PC-3 (cell line): Measurements from ENCODE around the gene STRBP. TPM values are rescaled to one million over a fixed set of nuclear protein-coding genes. Genes with fewer than 3 reads are reported as not detected.

Source experiments
- ATAC-seq: fragments of 200-7000 bp; cut with Tn5 transposase; 2 replicates; pipeline ENCODE4 v1.9.1; 2020; ENCODE audit warnings: mild to moderate bottlenecking, moderate library complexity
- Bru-seq: library from RNA; stranded (reverse); fragments of 400-500 nt; gene quantifications from one replicate; lab custom pipeline; 2021; lab: Mats Ljungman, UMichigan
- BruChase-seq, 2 experiments: library from RNA; stranded (reverse); fragments of 400-500 nt; gene quantifications; one replicate each; lab custom pipeline; 2021; lab: Mats Ljungman, UMichigan
- BruUV-seq: library from RNA; stranded (reverse); fragments of 400-500 nt; replicated peaks from 2 replicates; lab custom pipeline; 2021; lab: Mats Ljungman, UMichigan
- CTCF ChIA-PET: fragments of 300-600 bp; sonication (Branson Sonifier 250); formaldehyde crosslinking; loops from one replicate; lab custom pipeline; 2022; ENCODE audit warnings: antibody characterized with exemption; lab: Charles Lee
- POLR2A ChIA-PET: fragments of 300-600 bp; sonication (Branson Sonifier 250); formaldehyde crosslinking; loops from one replicate; lab custom pipeline; 2022; ENCODE audit warnings: antibody characterized with exemption; ENCODE audit not compliant: unreplicated experiment; lab: Charles Lee
- DNase-seq: peaks from one replicate; pipeline ENCODE4 v3.0.0-alpha.2; 2015
- H2AFZ ChIP-seq: fragments of 300-600 bp; sonication (generic); 2 replicates; pipeline ENCODE4 v1.6.0; 2016; ENCODE audit warnings: antibody characterized with exemption, low read length
- H3F3A ChIP-seq: fragments of 300-600 bp; sonication (generic); one replicate; pipeline ENCODE4 v1.6.0; 2017; ENCODE audit warnings: antibody characterized with exemption, low read length, control low read depth, mild to moderate bottlenecking; ENCODE audit not compliant: unreplicated experiment
- H3K27ac ChIP-seq: fragments of 300-600 bp; sonication (generic); 2 replicates; pipeline ENCODE4 v1.5.1; 2016; ENCODE audit warnings: mild to moderate bottlenecking, low read length
- H3K27me3 ChIP-seq: fragments of 300-600 bp; sonication (generic); 2 replicates; pipeline ENCODE4 v1.6.1; 2016; ENCODE audit warnings: low read length, mixed read lengths
- H3K36me3 ChIP-seq: fragments of 300-600 bp; sonication (generic); 2 replicates; pipeline ENCODE4 v1.6.1; 2016; ENCODE audit warnings: low read depth, mixed run types, low read length, mixed read lengths
- H3K4me1 ChIP-seq: fragments of 300-600 bp; sonication (generic); 2 replicates; pipeline ENCODE4 v1.5.1; 2016; ENCODE audit warnings: low read length; ENCODE audit not compliant: insufficient read depth
- H3K4me2 ChIP-seq: fragments of 300-600 bp; sonication (generic); 2 replicates; pipeline ENCODE4 v1.6.0; 2016; ENCODE audit warnings: low read length
- H3K4me3 ChIP-seq: fragments of 300-600 bp; sonication (generic); 2 replicates; pipeline ENCODE4 v1.5.1; 2016; ENCODE audit warnings: mild to moderate bottlenecking, low read length, mixed read lengths
- H3K79me2 ChIP-seq: fragments of 300-600 bp; sonication (generic); 2 replicates; pipeline ENCODE4 v1.6.1; 2017; ENCODE audit warnings: low read length, mixed read lengths
- H3K9ac ChIP-seq: fragments of 300-600 bp; sonication (generic); 2 replicates; pipeline ENCODE4 v1.6.0; 2016; ENCODE audit warnings: mild to moderate bottlenecking, low read length
- H3K9me2 ChIP-seq: fragments of 300-600 bp; sonication (generic); replicated peaks from 2 replicates; pipeline ENCODE4 v1.6.1; 2016; ENCODE audit warnings: mixed run types, low read length, mixed read lengths
- H3K9me3 ChIP-seq: fragments of 300-600 bp; sonication (generic); 2 replicates; pipeline ENCODE4 v1.6.1; 2016; ENCODE audit warnings: low read length, mixed read lengths
- H4K20me1 ChIP-seq: fragments of 300-600 bp; sonication (generic); 2 replicates; pipeline ENCODE4 v1.6.1; 2016; ENCODE audit warnings: low read length, mixed read lengths
- EZH2 ChIP-seq: fragments of 300-600 bp; sonication (generic); IDR thresholded peaks from one replicate; pipeline ENCODE4 v1.6.1; 2017; ENCODE audit warnings: antibody characterized with exemption, mild to moderate bottlenecking, low read length; ENCODE audit not compliant: unreplicated experiment
- EZH2phosphoT487 ChIP-seq: fragments of 300-600 bp; sonication (generic); IDR thresholded peaks from 2 replicates; pipeline ENCODE4 v1.6.1; 2018; ENCODE audit warnings: mild to moderate bottlenecking, antibody characterized with exemption, low read length, borderline replicate concordance
- intact Hi-C: fragments of 100-400 bp; cut with micrococcal nuclease; formaldehyde crosslinking; loops from 2 replicates; pipeline ENCODE4 v1.9.0; 2023
- long read RNA-seq: library from polyadenylated mRNA; unstranded; transcript quantifications from one replicate; pipeline ENCODE4 v2.0.0, GENCODE V29; 2021; ENCODE audit not compliant: unreplicated experiment
- total RNA-seq: library from RNA; depleted of rRNA; stranded (reverse); fragments of >200 nt; gene quantifications from 2 replicates; pipeline ENCODE4 v1.2.3, GENCODE V29; 2014; rRNA removed
- TF ChIP-seq, protein P1 (sequence below): fragments of 300-600 bp; sonication (generic); conservative IDR thresholded peaks from 2 replicates; pipeline ENCODE4 v1.5.1; 2017; ENCODE audit warnings: antibody characterized with exemption, low read depth, mild to moderate bottlenecking, low read length

STRBP gene
- total RNA-seq (15.6 and 19.2 TPM in 2 replicates), Bru-seq, nascent RNA (percentile 59 among the genes with signal in this experiment), BruChase-seq, experiment 1, labeled RNA remaining after a 6-hour chase (percentile 54 among the genes with signal in this experiment), BruChase-seq, experiment 2, labeled RNA remaining after a 2-hour chase (percentile 58 among the genes with signal in this experiment)
- long read RNA-seq, partial matches to known transcripts: 9 of 48 reads
- long read RNA-seq, other reads (novel, unspliced or antisense): 38 of 48 reads

DNA sequence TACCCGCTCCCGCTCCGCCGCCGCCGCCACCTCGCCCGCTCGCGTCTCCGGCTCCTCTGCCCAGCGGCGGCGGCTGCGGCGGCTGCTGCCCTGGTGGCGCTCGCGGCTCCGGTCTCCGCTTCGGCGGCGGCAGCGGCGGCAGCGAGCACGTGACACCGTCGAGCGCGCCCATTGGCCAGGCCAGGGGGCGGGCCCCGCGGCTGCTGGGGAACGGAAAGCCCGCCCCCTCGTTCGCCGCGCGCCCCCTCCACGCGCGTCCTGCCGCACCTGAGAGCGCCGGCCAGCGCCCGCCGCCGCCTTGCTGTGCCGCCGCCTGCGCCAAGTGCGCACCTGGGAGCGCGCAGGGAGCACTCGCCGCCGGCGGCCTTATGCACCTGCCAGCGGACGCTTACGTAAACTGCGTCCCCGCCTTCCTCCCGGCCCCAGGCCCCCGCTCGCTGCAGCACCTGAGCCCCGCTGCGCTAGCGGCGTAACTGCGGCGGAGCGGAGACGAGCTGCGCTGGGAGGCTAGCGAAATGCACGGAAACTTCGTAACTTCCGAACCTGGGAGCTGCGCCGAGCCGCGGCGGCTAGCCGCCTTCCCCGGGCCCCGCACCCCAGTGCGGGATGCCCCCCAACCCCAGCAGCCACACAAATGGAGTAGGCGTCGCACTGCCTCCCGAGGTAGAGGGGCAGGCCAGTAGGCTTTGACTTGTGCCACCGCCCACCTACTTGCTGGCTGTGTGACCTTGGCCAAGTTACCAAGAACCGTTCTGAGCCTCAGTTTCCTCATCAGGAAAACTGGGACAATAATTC lies at the start of gene STRBP:
Gene STRBP, minus strand, starts transcription at position 122 of the 795 bp plus-strand sequence. CDS start 84,452 bp downstream, outside the sequence.
- intact Hi-C loops: no loop called here
- peak within 1 kb of the TSS; percentile 93 for H3K4me2 ChIP-seq
- ChIA-PET POLR2A (no interaction called here), CTCF (interaction anchor here (0.6 to 1.1 kb wide), 2 partner anchors 13 to 158 kb away, joined by 3 read pairs; no protein-coding TSS in a partner anchor)
- no peaks in the 10 kb centered on the region for H3K36me3 ChIP-seq
- ATAC-seq (peak; percentile 93), DNase-seq (peak; percentile 85)
- H3K9ac ChIP-seq: peak within 1 kb of the TSS; percentile 60
- no peaks in the 10 kb centered on the region for H3K9me2 ChIP-seq
- H4K20me1 ChIP-seq: no peaks in the 10 kb centered on the region
- no TSS peak for BruUV-seq
- H3K9me3 ChIP-seq: no peaks in the 10 kb centered on the region
- TF ChIP-seq, protein P1, sequence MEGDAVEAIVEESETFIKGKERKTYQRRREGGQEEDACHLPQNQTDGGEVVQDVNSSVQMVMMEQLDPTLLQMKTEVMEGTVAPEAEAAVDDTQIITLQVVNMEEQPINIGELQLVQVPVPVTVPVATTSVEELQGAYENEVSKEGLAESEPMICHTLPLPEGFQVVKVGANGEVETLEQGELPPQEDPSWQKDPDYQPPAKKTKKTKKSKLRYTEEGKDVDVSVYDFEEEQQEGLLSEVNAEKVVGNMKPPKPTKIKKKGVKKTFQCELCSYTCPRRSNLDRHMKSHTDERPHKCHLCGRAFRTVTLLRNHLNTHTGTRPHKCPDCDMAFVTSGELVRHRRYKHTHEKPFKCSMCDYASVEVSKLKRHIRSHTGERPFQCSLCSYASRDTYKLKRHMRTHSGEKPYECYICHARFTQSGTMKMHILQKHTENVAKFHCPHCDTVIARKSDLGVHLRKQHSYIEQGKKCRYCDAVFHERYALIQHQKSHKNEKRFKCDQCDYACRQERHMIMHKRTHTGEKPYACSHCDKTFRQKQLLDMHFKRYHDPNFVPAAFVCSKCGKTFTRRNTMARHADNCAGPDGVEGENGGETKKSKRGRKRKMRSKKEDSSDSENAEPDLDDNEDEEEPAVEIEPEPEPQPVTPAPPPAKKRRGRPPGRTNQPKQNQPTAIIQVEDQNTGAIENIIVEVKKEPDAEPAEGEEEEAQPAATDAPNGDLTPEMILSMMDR: no peak
- no peak for TF ChIP-seq EZH2phosphoT487
- TF ChIP-seq EZH2: no peak
- H3F3A ChIP-seq: no peaks in the 10 kb centered on the region
- no peak within 1 kb of the TSS for H3K27ac ChIP-seq
- peaks cover 13% of the 10 kb centered on the region for H3K79me2 ChIP-seq
- H3K27me3 ChIP-seq: no peaks in the 10 kb centered on the region
- H3K4me1 ChIP-seq: no peaks in the 10 kb centered on the region
- H3K4me3 ChIP-seq: peak within 1 kb of the TSS; percentile 76
- peak within 1 kb of the TSS; percentile 88 for H2AFZ ChIP-seq

DNA sequence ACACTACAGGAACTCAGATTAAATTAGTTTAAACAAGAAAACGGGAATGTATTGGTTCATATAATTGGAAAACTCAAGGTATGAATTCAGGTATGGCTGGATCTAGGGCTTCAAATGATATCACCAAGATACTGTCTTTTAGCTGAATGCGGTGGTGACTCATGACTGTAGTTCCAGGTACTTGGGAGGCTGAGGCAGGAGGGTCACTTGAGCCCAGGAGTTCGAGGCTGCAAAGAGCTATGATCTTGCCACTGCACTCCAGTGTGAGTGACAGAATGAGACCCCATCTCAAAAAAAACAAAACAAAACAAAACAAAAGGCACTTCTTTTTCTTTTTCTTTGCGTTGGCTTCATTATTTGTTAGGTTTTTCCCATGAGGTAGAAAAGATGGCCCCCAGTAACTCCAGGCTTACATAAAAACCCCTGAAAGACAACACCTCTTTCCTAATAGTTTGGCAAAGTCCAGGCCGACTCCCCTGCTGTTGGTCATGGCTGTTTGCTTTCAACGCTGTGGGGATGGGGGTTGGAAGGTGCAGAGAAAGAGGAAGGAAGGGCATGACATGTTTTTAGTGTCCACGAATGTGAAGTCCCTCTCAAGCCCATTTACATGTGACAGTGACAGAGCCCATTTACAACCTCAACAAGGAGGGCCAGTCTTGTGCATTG lies 47.8 kb upstream of the STRBP start:
- H3K27ac ChIP-seq: no peak overlapping the region
- ATAC-seq (no peak), DNase-seq (no peak)
- no peak overlapping the region for H3K4me2 ChIP-seq
- ChIA-PET CTCF (no interaction called here), POLR2A (no interaction called here)
- no peak overlapping the region for H2AFZ ChIP-seq
- H3K79me2 ChIP-seq: no peaks in the 10 kb centered on the region
- H3K9me2 ChIP-seq: no peaks in the 10 kb centered on the region
- H3K36me3 ChIP-seq: no peaks in the 10 kb centered on the region
- H3F3A ChIP-seq: no peaks in the 10 kb centered on the region
- H3K4me3 ChIP-seq: no peak overlapping the region
- TF ChIP-seq EZH2 (no peak), EZH2phosphoT487 (no peak)
- TF ChIP-seq, protein P1: no peak
- no peaks in the 10 kb centered on the region for H3K9me3 ChIP-seq
- no peaks in the 10 kb centered on the region for H3K4me1 ChIP-seq
- H4K20me1 ChIP-seq: no peaks in the 10 kb centered on the region
- no peak overlapping the region for H3K9ac ChIP-seq
- intact Hi-C loops: no loop called here
- H3K27me3 ChIP-seq: no peaks in the 10 kb centered on the region
- BruUV-seq: no TSS peak
